GM19238 (cell line): ENCODE results near the gene ARID3A.

Source experiments
- DNase-seq: peaks from one replicate; pipeline ENCODE4 v3.0.0; 2011; ENCODE audit warnings: low spot score; ENCODE audit not compliant: insufficient read length

Gene ARID3A

DNA sequence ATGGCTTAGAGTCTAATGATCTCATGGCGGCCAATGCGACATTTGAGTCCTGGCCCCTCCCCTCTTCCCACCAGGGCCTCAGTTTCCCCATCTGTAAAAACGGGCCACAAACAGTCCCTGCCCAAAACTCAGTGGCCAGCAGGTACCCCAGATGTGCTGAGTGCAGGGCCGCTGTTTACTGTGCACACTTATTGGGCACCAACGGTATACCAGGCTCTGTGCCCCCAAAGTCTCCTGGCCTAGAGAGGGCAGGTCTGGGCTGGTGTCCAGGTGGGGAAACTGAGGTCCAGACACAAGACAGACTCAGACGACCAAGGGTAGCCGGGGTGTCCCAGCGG lies 34.7 kb downstream of the ARID3A start:
- DNase-seq: no peak

DNA sequence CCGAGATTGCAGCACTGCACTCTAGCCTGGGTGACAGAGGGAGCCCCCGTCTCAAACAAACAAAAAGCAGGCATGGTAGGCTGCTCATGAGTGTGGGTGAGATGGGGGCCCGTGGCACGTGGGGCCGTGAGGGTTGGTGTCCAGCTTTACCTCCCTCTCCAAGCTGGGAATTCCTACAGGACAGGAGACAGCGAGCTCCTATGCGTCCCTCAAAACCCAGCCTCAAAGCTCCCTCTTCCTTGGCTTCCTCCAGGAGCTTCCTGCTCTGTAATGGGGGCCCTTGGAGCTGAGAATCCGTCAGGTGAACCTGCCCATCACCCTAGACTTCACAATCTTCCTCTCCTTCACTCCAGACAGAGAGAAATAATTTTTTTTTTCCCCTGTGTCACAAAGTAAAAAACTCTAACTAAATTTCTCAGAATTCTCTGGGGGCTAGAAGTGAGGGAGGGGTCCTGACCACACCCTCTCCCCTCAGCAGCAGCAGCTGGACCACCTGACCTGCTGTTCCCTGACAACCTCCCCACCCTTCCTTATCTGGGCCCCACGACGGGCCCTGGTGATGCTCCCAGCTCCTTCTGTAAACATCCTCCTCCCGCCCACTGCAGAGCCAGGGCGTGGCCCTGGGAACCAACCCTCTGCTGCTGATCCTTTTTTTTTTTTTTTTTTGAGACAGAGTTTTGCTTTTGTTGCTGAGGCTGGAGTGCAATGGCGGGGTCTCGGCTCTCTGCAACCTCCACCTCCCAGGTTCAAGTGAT lies 36.2 kb downstream of the ARID3A start:
- no peak for DNase-seq

DNA sequence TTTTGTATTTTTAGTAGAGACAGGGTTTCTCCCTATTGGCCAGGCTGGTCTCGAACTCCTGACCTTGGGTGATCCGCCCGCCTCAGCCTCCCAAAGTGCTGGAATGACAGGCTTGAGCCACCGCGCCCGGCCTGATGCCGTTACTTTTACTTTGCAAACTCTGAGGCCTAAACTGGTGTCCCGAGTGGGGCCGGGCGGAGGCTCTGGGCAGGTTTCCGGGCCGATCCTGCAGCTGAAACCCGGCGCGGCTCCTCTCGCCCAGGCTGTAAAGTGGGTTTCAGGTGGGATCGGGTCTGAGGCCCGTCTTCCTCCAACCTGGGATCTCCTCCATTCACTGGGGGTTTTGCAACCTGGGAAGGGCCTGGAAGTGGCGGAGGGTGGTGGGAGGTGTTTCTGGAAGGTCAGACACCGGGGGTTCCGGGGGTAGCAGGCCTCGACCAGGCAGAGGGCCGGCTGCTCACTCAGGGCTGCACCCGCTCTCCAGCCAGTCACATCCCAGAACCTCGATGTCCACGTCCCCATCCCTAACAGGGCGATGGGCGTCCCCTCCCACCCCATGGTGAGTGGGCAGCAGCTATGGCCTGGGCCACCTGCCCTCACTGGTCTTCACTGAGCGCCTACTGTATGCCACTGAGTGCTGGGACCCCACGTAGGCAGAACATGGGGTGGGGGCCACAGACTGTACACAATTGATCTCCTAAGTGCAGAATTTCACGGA lies 37.0 kb downstream of the ARID3A start:
- no peak for DNase-seq

DNA sequence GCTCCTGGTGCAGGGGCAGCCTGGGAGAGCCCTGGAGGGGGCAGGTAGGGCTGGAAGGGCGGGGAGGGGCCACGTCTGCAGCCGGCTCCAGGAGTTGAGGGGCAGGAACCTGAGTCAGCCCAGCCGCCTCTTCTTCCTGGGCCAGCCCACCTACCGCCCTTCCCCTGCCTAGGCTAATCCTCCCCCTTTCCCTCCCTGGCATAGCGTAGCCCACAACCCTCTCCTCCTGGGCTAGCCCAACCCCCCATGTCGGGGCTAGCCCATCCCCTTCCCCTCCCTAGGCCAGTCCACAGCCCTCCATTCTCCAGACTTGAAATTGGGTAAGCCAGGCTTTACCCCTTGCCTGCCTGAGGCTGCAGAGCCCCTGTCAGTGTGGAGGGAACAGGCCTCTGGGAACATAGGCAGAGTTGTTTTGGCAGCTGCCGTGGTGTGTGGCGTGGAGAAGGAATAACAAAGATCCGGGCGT lies 37.7 kb downstream of the ARID3A start:
- DNase-seq: no peak

DNA sequence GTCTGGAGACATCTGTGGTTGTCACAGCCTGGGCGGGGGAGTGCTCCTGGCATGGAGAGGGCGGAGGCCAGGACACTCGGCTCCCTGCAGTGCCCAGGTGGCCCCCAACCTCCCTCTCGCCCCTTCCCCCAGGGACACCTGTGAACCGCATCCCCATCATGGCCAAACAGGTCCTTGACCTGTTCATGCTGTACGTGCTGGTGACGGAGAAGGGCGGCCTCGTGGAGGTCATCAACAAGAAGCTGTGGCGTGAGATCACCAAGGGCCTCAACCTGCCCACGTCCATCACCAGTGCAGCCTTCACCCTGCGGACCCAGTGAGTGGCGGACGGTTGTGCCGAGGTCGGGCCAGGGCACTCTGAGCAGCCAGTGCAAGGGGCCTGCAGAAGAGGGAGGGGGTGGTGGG lies 38.3 kb downstream of the ARID3A start:
- no peak for DNase-seq

DNA sequence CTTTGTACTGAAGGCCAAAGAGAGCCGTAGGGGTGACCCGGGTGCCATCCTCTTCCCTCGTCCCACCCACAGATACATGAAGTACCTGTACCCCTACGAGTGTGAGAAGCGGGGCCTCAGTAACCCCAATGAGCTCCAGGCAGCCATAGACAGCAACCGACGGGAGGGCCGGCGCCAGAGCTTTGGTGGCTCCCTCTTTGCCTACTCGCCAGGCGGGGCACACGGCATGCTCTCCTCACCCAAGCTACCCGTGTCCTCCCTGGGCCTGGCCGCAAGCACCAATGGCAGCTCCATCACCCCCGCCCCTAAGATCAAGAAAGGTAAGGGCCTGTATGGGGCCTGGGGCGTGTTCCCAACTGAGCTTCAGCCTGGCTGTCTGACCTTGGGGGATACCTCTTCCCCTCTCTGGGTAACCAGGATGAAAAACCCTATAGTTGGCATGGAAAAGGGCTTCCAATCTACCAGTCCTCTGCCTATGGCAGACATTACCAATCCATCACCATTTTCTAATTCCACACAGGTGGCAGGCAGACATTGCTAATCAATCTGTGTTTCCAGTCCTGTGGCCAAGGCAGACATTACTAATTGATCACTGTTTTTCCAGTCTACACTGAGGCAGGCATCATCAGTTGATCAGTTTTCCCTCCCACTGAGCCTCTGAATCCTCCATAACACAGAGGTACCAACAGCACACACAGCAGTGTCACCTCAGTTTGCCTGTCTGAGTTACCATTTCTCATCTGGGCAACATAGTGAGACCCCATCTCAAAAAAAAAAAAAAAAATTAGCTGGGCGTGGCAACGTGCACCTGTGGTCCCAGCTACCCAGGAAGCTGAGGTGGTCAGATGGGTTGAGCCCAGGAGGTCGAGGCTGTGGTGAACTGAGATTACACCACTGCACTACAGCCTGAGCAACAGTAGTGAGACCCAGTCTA lies 39.2 kb downstream of the ARID3A start:
- no peak for DNase-seq

DNA sequence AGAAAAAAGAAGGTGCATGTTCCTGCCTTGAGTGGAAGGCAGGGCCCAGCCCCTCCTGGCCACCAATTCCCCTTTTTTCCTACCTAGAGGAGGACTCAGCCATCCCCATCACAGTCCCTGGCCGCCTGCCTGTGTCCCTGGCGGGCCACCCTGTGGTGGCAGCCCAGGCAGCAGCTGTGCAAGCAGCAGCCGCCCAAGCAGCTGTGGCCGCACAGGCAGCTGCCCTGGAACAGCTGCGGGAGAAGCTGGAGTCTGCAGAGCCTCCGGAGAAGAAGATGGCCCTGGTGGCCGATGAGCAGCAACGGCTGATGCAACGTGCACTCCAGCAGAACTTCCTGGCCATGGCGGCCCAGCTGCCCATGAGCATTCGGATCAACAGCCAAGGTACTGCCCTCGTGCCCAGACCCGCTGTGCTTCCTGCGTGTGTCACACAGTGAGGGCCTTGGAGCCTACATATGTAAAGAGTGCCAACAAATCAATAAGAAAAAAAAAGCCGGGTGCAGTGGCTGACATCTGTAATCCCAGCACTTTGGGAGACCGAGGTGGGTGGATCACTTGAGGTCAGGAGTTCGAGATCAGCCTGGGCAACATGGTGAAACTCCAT lies 40.8 kb downstream of the ARID3A start:
- no peak for DNase-seq

DNA sequence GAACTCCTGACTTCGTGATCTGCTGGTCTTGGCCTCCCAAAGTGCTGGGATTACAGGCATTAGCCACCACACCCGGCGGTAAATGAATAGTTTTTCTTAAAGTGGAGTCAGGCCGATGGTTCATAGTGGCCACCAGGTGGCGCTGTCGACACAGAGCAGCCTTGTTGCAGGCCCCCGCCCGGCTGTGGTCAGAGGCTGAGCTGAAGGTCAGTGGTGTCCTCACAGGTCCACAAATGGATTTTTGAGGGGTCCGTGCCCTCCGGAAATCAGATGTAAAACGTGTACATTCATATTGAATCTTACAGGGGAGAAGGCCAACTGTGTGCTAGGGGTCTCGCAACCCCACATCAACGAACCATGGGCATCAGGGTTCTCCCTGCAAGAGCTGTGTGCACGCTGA lies 44.9 kb downstream of the ARID3A start:
- DNase-seq: no peak

DNA sequence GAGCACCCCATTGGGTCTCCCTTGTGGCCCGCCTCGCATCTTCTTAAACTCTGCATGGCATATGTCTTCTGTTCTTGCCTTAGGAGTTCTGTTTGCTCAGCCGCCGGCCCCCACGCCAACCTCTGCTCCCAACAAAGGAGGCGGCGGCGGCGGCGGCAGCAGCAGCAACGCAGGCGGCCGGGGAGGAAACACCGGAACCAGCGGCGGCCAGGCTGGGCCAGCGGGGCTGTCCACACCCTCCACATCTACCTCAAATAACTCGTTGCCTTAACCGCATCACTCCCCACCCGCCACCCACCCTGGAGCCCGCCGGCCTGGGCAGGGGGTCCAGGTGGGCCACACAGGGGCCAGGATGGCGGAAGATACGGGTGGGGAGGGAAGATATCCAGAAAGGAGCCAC lies 46.0 kb downstream of the ARID3A start:
- DNase-seq: no peak

DNA sequence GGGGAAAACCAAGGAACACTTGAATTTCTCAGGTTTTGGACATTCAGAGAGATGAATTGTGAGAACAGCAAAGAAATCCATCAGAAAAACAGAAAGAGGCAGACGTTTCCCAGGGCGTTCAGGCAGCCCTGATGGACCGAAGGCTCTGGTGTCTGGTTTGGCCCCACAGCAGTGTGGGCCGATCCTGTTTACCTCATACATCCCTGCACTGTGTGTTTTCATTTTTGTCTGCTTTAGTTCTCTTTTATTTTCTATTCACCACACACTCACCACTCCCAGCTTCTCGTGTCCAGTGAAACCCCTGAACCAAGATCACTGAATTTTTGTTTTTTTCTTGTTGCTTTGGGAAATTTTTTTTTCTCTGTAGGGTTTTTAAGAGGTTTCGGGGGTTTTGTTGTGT lies 46.4 kb downstream of the ARID3A start:
- no peak for DNase-seq

DNA sequence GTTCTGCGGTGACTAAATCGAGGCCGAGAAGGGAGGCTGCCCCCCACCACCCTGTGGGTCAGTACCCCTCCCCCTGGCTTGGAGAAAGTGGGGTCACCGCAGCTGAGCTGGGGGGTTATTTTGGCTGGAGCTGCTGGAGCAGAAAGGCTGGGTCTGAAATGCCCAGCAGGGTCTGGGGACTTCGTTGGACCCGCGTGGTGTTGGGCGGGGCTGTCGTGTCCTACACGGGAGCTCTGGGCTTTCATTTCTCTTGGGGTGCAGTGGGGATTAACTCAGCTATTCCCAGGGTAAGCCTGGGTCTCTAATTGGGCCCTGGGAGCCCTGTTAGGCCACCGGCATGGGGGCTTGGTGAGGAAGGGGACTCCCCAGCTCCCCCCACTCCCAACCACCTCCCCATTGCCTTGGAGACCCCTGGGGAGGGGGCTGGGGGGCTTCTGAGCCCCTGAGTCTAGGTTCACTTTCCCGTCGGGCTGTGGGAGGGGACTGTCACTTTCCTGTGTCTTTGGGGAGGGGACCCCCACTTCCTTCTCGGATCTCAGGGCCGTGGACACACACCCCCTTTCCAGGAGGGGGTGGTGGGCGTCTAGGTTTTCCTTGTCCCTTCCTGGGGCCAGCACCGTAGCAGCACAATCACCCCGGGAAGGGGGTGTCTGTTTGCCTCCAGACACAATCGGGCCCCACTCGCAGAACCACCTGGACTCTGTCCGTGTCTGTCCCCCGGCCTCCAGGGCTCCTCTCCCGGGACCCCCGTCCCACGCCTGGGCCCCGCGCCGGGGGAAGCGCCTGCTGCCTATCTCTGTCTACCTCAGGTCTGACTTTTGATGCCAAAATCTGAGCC lies 48.1 kb downstream of the ARID3A start:
- DNase-seq: no peak

DNA sequence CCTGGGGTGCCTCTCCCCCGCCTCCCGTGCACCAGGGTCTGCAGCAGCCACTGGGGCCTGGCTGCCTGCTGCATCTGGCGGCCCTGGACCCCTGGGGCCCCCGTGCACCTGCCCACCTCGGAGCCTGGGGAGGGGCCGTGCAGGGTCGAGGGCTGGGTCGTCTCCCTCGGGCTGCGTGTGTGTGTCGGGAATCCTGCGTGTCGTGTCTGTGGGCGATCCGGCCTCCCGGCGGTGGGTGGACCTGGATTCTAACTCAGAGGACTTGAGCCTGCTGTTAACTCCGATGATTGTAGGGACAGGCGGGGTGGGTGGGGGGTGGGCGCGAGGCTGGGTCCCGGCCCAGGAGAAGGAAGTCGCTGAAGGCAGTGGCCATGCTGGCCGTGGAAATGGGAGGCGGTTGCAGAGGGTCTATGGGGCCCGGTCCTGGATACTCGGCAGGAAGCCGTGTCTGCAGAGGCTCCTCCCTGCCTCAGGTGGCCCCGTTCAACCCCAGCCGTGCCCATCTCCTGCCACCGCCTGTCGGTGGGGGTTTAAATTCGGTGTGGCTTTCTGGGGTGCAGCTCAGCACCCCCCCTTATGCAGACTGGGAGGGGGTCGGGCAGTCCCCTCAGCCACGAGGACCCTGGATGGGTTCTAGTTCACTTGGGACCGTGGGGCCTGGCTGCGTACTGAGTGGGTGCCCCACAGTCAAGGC lies 48.9 kb downstream of the ARID3A start:
- DNase-seq: no peak

DNA sequence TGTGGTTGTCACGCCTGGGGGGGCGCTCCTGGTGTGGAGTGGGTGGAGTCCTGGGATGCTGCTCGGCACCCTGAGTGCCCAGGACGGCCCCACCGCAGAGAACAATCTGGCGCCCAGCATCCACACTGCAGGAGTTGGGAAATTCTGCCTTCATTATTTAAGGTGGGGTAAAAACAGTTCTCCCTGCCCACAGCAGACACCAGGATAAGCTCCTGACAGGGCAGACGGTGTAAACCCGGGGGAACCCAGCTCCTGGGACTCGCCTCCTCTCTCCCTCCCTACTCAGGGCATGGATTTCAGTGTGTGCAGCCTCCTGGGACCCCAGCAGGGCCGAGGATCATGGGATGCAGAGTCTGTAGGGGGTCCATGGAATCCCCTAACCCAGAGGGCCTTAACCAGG lies 50.6 kb downstream of the ARID3A start:
- no peak for DNase-seq

DNA sequence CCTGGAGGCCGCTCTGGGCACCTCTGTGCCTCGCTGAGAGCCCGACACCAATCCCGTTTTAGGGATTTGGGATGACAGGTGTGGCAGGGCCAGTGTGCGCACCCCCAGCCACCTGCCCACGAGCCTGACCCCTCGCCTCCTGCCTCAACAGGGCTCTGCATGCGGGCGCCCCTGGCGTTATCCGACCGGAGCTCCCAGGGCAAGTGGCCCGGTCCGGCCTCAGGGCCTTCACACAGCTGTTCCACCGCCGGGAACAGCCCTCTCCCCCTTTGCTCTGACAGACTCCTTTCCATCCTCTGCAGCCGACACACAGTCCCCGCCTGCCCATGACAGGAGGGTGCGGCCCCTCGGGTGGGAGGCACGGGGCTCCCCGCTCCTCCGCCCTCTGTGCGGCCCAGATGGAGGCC lies 51.2 kb downstream of the ARID3A start:
- no peak for DNase-seq

DNA sequence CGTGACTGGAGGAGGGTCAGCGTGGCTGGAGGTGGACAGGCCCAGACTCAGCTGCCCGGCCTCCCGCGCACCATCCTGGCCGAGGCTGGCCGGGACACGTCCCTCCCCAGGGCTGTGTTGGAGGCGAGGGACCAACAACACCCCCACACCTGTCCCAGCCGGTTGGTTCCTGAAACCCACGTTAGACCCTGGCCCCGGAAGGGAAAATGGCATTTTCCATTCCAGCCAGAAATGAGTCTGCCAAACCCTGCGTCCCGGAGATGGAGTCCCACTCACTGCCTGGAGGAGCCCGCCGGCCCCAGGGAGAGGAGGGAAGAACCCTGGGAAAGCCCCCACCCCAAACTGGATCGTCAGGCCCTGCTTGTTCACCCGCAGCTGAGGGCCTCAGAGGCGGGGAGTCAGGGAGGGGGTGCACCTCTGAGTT lies 53.5 kb downstream of the ARID3A start:
- no peak for DNase-seq

DNA sequence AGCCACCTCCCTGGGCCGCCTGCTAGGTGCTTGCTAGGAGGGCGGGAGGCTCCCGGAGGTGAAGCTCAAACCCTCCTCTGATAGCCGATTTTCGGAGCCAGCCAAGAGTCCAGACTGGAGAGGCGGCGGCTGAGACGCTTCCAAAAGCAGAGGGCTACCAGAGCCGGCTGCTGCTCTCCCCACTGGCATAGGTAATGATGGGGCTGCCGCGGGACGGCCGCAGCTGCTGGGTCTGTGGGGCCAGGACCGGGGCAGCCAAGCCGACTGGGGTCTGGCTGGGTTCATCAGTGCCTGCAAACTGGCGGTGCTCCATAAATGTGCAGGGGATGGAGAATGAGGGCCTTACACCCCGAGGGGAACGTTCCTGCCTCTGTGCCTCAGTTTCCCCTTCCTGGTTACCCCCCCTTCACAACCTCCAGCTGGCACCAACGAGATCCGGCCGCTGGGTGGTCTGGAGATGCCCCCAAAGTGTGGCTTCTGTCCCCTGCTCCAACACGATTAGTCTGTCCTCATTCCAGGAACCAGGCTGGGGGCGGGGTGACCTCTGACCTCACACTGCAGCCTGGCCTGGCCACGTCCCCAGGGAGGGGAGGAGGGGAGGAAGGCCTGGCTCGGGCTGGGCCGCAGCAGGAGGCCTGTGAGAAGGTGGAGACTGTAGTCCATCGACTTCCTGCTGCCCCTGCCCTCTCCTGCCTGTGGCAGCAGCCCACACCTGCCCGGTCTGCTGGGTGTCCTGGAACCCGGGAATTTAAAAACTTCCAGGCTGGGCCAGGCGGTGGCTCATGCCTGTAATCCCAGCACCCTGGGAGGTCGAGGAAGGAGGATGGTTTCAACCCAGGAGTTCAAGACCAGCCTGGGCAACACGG lies 54.5 kb downstream of the ARID3A start:
- no peak for DNase-seq

DNA sequence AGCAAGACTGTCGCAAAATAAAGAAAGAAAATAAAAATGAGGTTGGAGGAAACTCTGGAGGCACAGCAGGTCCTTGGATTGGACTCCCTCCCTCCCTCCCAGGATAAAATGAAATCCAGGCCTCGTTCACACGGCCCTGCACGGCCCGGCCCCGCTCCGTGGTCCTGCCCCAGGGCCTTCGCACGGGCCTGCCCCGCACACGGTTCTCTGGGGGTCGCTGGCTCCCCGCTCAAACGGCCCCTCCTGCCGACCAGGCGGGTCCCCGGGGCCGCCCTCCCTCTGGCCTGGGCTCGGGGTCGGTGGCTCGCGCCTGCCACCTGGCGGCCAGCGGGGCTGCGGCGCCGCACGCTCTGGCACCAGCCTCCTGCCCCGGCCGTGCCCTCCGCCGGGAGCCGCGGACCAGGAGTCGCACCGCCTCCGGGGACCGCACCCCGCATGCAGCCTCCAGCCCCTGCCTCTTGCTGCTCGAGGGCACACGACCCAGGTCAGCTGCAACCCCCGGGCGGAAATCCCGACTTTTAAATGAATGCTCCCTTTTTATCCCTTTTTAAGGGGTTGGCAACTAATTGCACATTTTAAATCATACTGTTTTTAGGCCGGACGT lies 56.8 kb downstream of the ARID3A start:
- peak; percentile 99 for DNase-seq

DNA sequence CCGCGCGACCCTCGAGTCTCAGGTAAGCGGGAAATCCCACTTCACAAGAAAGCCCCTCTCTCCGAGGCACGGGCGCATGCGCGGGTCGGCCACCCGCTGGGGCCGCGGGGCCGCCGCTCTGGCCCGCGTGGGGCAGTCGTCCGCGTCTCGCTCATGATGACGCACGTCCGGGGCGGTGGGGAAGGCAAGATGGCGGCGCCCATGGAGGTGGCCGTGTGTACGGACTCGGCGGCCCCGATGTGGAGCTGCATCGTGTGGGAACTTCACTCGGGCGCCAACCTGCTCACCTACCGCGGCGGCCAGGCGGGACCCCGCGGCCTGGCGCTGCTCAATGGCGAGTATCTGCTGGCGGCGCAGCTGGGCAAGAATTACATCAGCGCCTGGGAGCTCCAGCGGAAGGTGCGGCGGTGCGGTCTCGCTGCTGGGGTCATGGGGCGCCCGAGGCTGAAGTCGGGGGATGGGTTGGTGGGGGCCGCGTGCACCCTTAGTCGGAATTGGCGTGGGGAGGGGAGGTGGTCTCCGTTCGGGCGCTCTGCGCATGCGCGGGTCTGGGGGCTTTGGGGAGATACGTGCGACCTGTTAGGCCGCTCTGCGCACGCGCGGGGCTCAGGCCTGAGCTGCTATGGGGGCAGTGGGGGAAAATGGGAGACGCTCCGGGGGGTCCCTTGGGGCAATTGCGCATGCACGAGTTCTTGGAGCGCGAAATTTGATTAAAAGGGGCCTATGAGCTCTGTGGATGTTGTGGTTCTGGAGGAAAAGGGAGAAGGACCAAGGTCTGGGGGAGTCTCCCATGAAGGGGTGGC lies 58.5 kb downstream of the ARID3A start, which contains the start of gene WDR18:
Gene WDR18, plus strand, starts transcription at position 181 of the 803 bp plus-strand sequence. Its CDS starts 9 bp downstream, at position 190.
- peak; percentile 100 for DNase-seq
